CD4-positive, alpha-beta T cell treated with Interleukin-10 for 1 hour (primary cell): Measurements from ENCODE around the gene PKD2L2.
"Not testable (repeated sequence)": the region's sequence is repeated elsewhere in the genome, so short reads cannot be mapped to it uniquely, and the experiment has no call there.

Source experiments
- DNase-seq: peaks from one replicate; pipeline ENCODE4 v3.0.0-alpha.2; 2020

Gene PKD2L2

DNA sequence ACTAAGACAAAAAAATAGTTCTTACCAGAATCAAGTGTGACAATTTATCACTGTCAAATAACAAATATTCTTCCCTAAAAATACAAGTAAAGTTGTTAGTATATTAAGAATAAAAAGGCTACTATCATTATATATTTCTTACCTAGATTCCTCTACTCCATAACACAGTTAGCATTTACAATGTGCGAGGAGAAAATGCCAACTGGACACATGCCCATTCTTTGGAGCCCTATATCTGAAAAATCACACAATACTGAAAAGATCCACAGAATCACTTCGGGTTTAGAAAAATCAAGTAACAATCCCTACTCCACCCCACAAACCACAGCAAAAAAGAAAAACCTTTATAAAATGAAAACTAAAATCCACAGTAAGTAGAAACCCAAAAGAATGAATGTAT lies 70.9 kb downstream of the PKD2L2 start:
- no peak for DNase-seq

DNA sequence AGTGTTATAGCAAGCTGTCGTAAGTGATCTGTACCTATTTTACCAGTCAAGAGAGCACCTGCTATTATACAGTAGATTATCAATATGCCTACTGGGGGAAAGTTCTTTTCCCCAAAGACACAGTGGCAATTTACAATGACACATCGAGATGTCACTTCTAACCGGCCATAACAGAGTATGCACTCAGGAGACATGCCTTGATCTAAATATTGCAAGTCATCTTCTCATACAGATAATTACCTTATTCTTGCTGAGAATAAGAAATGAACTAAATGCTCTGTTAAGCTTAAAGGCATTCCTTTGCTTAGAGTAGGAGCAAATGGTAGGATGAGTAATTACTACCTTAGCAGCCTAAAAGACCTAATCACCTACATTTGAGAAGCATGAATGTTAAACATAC lies 71.6 kb downstream of the PKD2L2 start:
- no peak for DNase-seq

DNA sequence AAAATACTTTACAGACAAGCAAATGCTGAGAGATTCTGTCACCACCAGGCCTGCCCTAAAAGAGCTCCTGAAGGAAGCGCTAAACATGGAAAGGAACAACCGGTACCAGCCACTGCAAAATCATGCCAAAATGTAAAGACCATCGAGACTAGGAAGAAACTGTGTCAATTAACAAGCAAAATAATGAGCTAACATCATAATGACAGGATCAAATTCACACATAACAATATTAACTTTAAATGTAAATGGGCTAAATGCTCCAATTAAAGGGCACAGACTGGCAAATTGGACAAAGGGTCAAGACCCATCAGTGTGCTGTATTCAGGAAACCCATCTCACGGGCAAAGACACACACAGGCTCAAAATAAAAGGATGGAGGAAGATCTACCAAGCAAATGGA lies 81.1 kb downstream of the PKD2L2 start:
- not testable (repeated sequence) for DNase-seq

DNA sequence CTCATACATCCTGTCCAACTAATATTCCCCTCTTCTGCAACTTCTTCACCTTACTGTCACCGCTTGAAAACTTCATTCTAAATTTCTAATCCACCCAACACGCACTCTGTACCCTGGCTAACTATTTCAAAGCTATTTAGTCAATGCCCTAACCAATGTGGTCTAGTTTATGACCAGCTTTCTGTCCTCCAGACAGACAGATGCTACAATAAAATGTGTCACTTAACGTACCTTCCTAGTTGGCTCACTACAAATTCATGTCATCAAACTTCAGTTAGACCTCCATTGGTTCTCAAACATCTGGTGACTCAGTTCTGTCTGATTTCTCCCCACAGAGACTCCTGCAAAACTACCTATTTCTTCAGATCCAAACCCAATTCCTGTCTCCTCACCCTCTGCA lies 86.0 kb downstream of the PKD2L2 start:
- DNase-seq = no peak

DNA sequence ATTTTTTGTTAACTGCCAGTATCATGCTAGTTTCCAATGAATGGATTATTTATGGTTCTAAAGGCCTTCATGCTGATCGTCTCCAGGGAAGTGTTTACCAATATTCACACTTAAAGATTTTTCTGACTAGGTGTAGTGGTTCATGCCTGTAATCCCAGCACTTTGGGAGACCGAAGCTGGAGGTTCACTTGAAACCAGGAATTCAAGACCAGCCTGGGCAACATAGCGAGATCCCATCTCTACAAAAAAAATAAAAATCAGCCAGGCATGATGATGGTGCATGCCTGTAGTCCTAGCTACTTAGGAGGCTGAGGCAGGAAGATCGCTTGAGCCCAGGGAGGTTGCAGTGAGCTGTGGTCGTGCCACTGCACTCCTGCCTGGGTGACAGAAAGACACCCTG lies 100.2 kb downstream of the PKD2L2 start:
- no peak for DNase-seq
